Left lung (tissue), 10 donors: ENCODE data around the gene FAM169A. TPM values are rescaled to one million over a fixed set of nuclear protein-coding genes. Genes with fewer than 3 reads are reported as not detected.
"Not testable (repeated sequence)": the region's sequence is repeated elsewhere in the genome, so short reads cannot be mapped to it uniquely, and the experiment has no call there.

Experiments
- ATAC-seq: fragments of 200-7000 bp; cut with Tn5 transposase; one replicate; pipeline ENCODE4 v1.9.1; 2020; ENCODE audit warnings: moderate library complexity
- DNase-seq, 4 donors: peaks; one replicate each; pipeline ENCODE4 v3.0.0-alpha.2; 2013 to 2020
- H3K27ac ChIP-seq, 2 donors: fragments of 200-600 bp; sonication (generic) in 1 of 2; one replicate each; pipeline versions ENCODE4 v1.5.0 to v1.8.0; 2020 to 2021
- H3K27me3 ChIP-seq, 2 donors: fragments of 200-600 bp; sonication (generic) in 1 of 2; one replicate each; pipeline versions ENCODE4 v1.5.0 to v1.8.0; 2020 to 2021
- H3K36me3 ChIP-seq, 2 donors: fragments of 200-600 bp; sonication (generic) in 1 of 2; one replicate each; pipeline versions ENCODE4 v1.5.0 to v1.8.0; 2020 to 2021
- H3K4me1 ChIP-seq, 2 donors: fragments of 200-600 bp; one replicate each; pipeline ENCODE4 v1.8.0; 2021
- H3K4me3 ChIP-seq, 2 donors: fragments of 200-600 bp; sonication (generic) in 1 of 2; one replicate each; pipeline versions ENCODE4 v1.5.0 to v1.8.0; 2020 to 2021; ENCODE audit warnings: mild to moderate bottlenecking in 1 of 2
- H3K9me3 ChIP-seq, 2 donors: fragments of 200-600 bp; sonication (generic) in 1 of 2; one replicate each; pipeline versions ENCODE4 v1.5.0 to v1.8.0; 2020 to 2021
- intact Hi-C, 2 donors: fragments of 100-400 bp; cut with DNase I; formaldehyde crosslinking; loops; one replicate each; pipeline versions ENCODE4 v1.11.2 to v1.14.2; 2022
- polyA plus RNA-seq, 6 donors: library from polyadenylated mRNA; unstranded; fragments of 120-200 nt; gene quantifications; one replicate each; pipeline ENCODE4 v1.2.1, GENCODE V29; 2013; ENCODE audit not compliant: insufficient read length in 6 of 6
- total RNA-seq, 2 donors: library from RNA; stranded (reverse); fragmentation: NEBNext Ultra II Directional; extraction: Animal tissue kit (Norgen Biotek cat#: 25700); gene quantifications; one replicate each; pipeline ENCODE4 v1.2.1, GENCODE V29; 2021
- TF ChIP-seq, protein P1 (sequence below), 2 donors: fragments of 200-600 bp; sonication (generic) in 1 of 2; IDR thresholded peaks; one replicate each; pipeline versions ENCODE4 v1.5.0 to v1.8.0; 2021; ENCODE audit warnings: antibody characterized with exemption in 2 of 2
- donor health status: DM: no; HTN: yes; CAD: no.
- donor health status: DM: no; HTN: no; CAD: no.

FAM169A gene
- total and polyA plus RNA-seq, 8 donors, result 0.81 to 6.3 (median 5.5) TPM

DNA sequence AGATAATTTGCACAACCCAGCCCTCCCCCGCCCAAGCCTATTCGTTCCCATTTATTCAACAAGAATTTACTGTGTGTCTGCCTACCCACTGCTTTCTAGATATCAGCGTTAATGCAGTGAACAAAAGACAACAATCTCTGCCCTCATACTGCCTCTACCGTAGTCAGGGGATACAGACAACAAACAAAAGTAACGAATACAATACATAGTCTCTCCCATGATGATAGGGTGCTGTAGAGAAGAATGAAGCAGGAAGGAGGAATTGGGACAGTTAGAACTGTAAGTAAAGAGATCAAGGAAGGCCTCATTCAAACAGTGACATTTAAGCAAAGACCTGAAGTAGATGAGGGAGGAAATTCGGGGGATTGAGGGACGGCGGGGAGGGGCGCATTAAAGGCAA is 101.0 kb downstream of the FAM169A start:
- TF ChIP-seq, protein P1, sequence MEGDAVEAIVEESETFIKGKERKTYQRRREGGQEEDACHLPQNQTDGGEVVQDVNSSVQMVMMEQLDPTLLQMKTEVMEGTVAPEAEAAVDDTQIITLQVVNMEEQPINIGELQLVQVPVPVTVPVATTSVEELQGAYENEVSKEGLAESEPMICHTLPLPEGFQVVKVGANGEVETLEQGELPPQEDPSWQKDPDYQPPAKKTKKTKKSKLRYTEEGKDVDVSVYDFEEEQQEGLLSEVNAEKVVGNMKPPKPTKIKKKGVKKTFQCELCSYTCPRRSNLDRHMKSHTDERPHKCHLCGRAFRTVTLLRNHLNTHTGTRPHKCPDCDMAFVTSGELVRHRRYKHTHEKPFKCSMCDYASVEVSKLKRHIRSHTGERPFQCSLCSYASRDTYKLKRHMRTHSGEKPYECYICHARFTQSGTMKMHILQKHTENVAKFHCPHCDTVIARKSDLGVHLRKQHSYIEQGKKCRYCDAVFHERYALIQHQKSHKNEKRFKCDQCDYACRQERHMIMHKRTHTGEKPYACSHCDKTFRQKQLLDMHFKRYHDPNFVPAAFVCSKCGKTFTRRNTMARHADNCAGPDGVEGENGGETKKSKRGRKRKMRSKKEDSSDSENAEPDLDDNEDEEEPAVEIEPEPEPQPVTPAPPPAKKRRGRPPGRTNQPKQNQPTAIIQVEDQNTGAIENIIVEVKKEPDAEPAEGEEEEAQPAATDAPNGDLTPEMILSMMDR (IDR thresholded peaks at IDR 0.05), result no peak
- no peaks in the 10 kb centered on the region for H3K9me3 ChIP-seq
- H3K36me3 ChIP-seq, result peaks cover 0 to 40% of the 10 kb centered on the region in 2 donors
- peaks cover 17 to 27% of the 10 kb centered on the region in 2 donors for H3K4me1 ChIP-seq
- H3K4me3 ChIP-seq, result no peak overlapping the region
- no peaks in the 10 kb centered on the region for H3K27me3 ChIP-seq
- DNase-seq (peak in 1 of 4 donors; percentile 9), ATAC-seq (no peak)
- intact Hi-C loops, result no loop called here
- H3K27ac ChIP-seq, result no peak overlapping the region

- H3K36me3 ChIP-seq, result peaks cover 0 to 45% of the 10 kb centered on the region in 2 donors
- no peak overlapping the region for H3K4me3 ChIP-seq
- no peak for ATAC-seq
- no peak overlapping the region for H3K27ac ChIP-seq
- H3K9me3 ChIP-seq, result no peaks in the 10 kb centered on the region
- H3K4me1 ChIP-seq, result peaks cover 17 to 26% of the 10 kb centered on the region in 2 donors
- no peak for DNase-seq
- H3K27me3 ChIP-seq, result no peaks in the 10 kb centered on the region
- intact Hi-C loops, result no loop called here
- TF ChIP-seq, protein P1 (IDR thresholded peaks at IDR 0.05), result no peak
Observed at GRCh38 chr5:74763504-74763903, 102.7 kb downstream of the FAM169A start.

- Histone ChIP-seq H3K9me3 (no peaks in the 10 kb centered on the region), H3K4me1 (peaks cover 10 to 17% of the 10 kb centered on the region in 2 donors), H3K27ac (no peak overlapping the region), H3K36me3 (peaks cover 0 to 54% of the 10 kb centered on the region in 2 donors), H3K4me3 (no peak overlapping the region), H3K27me3 (no peaks in the 10 kb centered on the region)
- no peak for DNase-seq
- TF ChIP-seq, protein P1 (IDR thresholded peaks at IDR 0.05), result no peak
- intact Hi-C loops, result no loop called here
- ATAC-seq, result no peak
Observed at GRCh38 chr5:74762599-74762998, 103.6 kb downstream of the FAM169A start.

- Histone ChIP-seq H3K9me3 (peaks cover 0 to 4% of the 10 kb centered on the region in 2 donors), H3K27ac (no peak overlapping the region), H3K4me3 (no peak overlapping the region), H3K36me3 (peaks cover 0 to 68% of the 10 kb centered on the region in 2 donors), H3K27me3 (no peaks in the 10 kb centered on the region), H3K4me1 (peaks cover 10 to 15% of the 10 kb centered on the region in 2 donors)
- TF ChIP-seq, protein P1 (IDR thresholded peaks at IDR 0.05), result no peak
- ATAC-seq (no peak), DNase-seq (no peak)
- intact Hi-C loops, result no loop called here
Observed at GRCh38 chr5:74761241-74761640, 104.9 kb downstream of the FAM169A start.

GRCh38 chr5:74748742-74749141 is 117.4 kb downstream of the FAM169A start:
- intact Hi-C loops, H3K4me3 ChIP-seq, H3K27ac ChIP-seq, H3K4me1 ChIP-seq, H3K9me3 ChIP-seq, ATAC-seq, DNase-seq, H3K27me3 ChIP-seq: not testable (repeated sequence)
- peaks cover 0 to 77% of the 10 kb centered on the region in 2 donors for H3K36me3 ChIP-seq

GRCh38 chr5:74738406-74738805 is 127.8 kb downstream of the FAM169A start:
- TF ChIP-seq, protein P1 (IDR thresholded peaks at IDR 0.05), result no peak
- intact Hi-C loops, result no loop called here
- DNase-seq (no peak), ATAC-seq (no peak)
- no peaks in the 10 kb centered on the region for H3K4me1 ChIP-seq
- peaks cover 0 to 76% of the 10 kb centered on the region in 2 donors for H3K36me3 ChIP-seq
- no peak overlapping the region for H3K4me3 ChIP-seq
- no peaks in the 10 kb centered on the region for H3K27me3 ChIP-seq
- no peak overlapping the region for H3K27ac ChIP-seq
- H3K9me3 ChIP-seq, result no peaks in the 10 kb centered on the region
